Mammary epithelial cell (primary cell): ENCODE measurements around the gene SLC15A5.

ENCODE experiments used
- CTCF ChIP-seq, 2 donors: IDR thresholded peaks in 1 of 2; conservative IDR thresholded peaks in 1 of 2; 2 replicates each; pipeline ENCODE4 v1.5.1; 2011 to 2012; ENCODE audit warnings: inconsistent platforms in 2 of 2, low read length in 2 of 2, mild to moderate bottlenecking in 2 of 2, control low read depth in 1 of 2, low read depth in 1 of 2; ENCODE audit not compliant: insufficient read depth in 1 of 2; ENCODE audit errors: extremely low read depth in 1 of 2
- EZH2 ChIP-seq: IDR thresholded peaks from 2 replicates; pipeline ENCODE4 v1.6.1; 2012; ENCODE audit warnings: low read length, inconsistent platforms, borderline replicate concordance

- TF ChIP-seq CTCF (conservative IDR thresholded peaks at IDR 0.05 in 1 of 2, IDR thresholded peaks at IDR 0.05 in 1 of 2; ENCODE audit: extremely low read depth in 1 of 2, insufficient read depth in 1 of 2, low read depth in 1 of 2, low read length in 2 of 2) (no peak), EZH2 (no peak)
These were observed 117.9 kb downstream of the SLC15A5 start for GRCh38 chr12:16159571-16159970.
